Mucosa of stomach (tissue), 1 donor: ENCODE results near the gene LBP.
"Not testable (repeated sequence)": the region's sequence is repeated elsewhere in the genome, so short reads cannot be mapped to it uniquely, and the experiment has no call there.

Source experiments
- H3K27me3 ChIP-seq: one replicate; pipeline ENCODE4 v1.7.0; 2013; ENCODE audit warnings: mild to moderate bottlenecking, low read length; ENCODE audit not compliant: control insufficient read depth, insufficient read depth
- H3K36me3 ChIP-seq: one replicate; pipeline ENCODE4 v1.7.0; 2013; ENCODE audit warnings: low read length; ENCODE audit not compliant: control insufficient read depth, insufficient read depth
- H3K4me1 ChIP-seq: one replicate; pipeline ENCODE4 v1.7.0; 2013; ENCODE audit warnings: mild to moderate bottlenecking, low read length; ENCODE audit not compliant: control insufficient read depth, insufficient read depth
- H3K4me3 ChIP-seq: one replicate; pipeline ENCODE4 v1.7.0; 2013; ENCODE audit warnings: low read length
- H3K9ac ChIP-seq: one replicate; pipeline ENCODE4 v1.7.0; 2013; ENCODE audit warnings: mild to moderate bottlenecking, low read length, moderate library complexity
- H3K9me3 ChIP-seq: one replicate; pipeline ENCODE4 v1.7.0; 2013; ENCODE audit warnings: mild to moderate bottlenecking, low read length, moderate library complexity; ENCODE audit not compliant: control insufficient read depth
- donor health status: Pancreatic carcinoma.

Gene LBP

DNA sequence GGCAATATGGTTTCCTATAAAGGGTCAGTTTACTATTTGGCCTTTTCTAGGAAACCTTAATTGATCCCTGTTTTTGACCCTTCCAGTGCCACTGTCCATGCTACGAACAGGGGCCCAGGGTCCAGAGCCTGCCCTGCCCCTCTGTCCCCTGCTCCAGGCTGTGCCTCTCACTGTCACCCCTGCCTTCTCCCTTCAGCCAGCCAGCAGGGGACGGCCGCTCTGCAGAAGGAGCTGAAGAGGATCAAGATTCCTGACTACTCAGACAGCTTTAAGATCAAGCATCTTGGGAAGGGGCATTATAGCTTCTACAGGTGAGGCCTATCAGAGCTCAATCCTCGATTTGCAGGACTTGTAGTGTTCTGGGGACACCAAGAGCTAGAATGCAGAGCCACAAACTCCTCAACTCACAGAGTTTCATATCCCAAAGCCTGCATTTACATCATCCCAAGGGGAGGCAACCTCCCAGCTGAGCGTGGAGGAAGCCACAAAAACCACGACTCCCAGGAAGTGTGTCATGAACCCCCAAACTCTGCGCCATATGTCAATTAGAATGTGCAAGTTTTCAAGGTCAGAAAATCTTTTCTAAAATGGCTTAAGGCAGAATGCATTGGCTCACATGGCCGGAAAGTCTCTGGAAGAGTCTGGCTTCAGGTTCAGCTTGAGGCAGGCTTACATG is 38.8 kb upstream of the LBP start:
- Histone ChIP-seq H3K9me3 (no peaks in the 10 kb centered on the region), H3K4me1 (no peaks in the 10 kb centered on the region), H3K9ac (no peak overlapping the region), H3K27me3 (peaks cover 7% of the 10 kb centered on the region), H3K36me3 (no peaks in the 10 kb centered on the region), H3K4me3 (no peak overlapping the region)

DNA sequence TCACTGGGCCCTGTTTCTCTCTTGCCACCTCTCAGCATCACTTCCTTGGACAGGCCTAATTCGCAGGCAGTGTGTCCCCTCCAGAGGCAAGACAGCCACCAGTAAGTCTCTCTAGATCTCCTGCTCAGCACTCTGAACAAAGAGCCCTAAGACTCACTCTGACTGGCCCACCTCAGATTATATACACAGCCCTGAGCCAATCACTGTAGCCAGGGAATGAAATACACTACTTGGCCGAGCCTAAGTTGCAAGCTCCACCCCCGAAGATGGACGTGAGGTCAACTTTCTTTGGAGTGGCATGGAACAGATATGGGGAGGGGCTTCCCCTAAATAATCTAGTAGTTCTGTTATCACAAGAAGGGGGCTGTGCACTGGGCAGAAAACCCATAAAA is 38.2 kb upstream of the LBP start:
- no peak overlapping the region for H3K4me3 ChIP-seq
- no peak overlapping the region for H3K9ac ChIP-seq
- no peaks in the 10 kb centered on the region for H3K9me3 ChIP-seq
- no peaks in the 10 kb centered on the region for H3K36me3 ChIP-seq
- no peaks in the 10 kb centered on the region for H3K4me1 ChIP-seq
- peaks cover 7% of the 10 kb centered on the region for H3K27me3 ChIP-seq

DNA sequence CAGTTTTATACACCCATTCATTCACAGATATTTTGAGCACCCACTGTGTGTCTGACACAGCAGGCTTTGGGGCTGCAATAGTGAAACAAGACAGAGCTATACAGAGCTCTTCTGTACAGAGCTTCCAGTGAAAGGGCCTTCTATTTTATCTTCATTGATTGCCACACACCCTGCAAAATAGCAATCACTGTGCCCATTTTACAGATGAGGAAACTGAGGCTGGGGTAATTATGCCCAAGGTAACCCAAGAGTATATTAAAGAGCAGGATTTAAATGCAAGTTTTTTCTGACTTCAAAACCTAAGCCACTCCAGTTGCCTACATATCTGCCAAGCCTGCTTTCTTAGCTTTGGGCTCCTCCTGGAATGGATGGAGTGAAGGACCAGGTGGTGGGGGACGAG is 37.8 kb upstream of the LBP start:
- no peaks in the 10 kb centered on the region for H3K36me3 ChIP-seq
- H3K4me3 ChIP-seq: no peak overlapping the region
- peaks cover 7% of the 10 kb centered on the region for H3K27me3 ChIP-seq
- H3K9me3 ChIP-seq: no peaks in the 10 kb centered on the region
- H3K9ac ChIP-seq: no peak overlapping the region
- H3K4me1 ChIP-seq: no peaks in the 10 kb centered on the region

DNA sequence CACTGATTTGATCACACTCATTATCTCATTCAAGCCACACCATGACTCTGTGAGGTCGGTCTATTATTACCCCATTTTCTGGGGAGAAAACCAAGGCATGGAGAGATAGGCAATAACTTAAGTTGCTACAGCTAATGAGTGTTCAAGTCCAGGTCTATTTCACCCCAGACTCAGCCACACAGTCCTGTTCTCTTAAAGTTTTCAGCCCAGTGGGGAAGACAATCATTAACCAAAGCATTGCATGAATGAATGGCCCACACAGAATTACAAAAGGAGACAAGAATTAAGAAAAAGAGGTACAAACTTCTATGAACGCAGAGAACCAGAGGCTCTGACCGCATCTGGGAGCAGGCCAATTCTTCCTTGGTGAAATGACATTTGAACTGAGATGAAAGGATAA is 35.2 kb upstream of the LBP start:
- H3K4me3 ChIP-seq: no peak overlapping the region
- H3K36me3 ChIP-seq: no peaks in the 10 kb centered on the region
- H3K27me3 ChIP-seq: peaks cover 7% of the 10 kb centered on the region
- H3K9me3 ChIP-seq: no peaks in the 10 kb centered on the region
- H3K9ac ChIP-seq: no peak overlapping the region
- no peaks in the 10 kb centered on the region for H3K4me1 ChIP-seq

DNA sequence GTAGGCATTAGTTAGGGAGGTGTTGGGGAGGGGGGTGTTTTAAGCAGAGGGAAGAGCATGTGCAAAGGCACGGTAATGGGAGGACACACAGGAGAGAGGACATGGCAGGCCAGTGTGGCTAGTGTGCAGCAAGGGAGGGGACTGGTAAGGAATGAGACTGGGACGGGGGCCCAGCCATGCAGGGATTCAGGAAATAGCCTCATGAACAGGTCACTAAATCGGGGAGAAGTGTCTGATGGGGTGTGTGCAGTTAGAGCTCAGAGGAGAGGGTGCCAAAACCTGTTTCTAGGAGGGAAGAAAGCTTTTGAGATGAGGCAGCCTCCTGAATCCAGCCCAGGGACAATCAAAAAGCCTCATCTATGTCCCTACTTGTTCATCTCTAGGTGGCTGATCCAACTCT is 34.8 kb upstream of the LBP start:
- H3K9ac ChIP-seq: no peak overlapping the region
- H3K4me3 ChIP-seq: no peak overlapping the region
- no peaks in the 10 kb centered on the region for H3K36me3 ChIP-seq
- H3K4me1 ChIP-seq: no peaks in the 10 kb centered on the region
- peaks cover 7% of the 10 kb centered on the region for H3K27me3 ChIP-seq
- H3K9me3 ChIP-seq: no peaks in the 10 kb centered on the region

DNA sequence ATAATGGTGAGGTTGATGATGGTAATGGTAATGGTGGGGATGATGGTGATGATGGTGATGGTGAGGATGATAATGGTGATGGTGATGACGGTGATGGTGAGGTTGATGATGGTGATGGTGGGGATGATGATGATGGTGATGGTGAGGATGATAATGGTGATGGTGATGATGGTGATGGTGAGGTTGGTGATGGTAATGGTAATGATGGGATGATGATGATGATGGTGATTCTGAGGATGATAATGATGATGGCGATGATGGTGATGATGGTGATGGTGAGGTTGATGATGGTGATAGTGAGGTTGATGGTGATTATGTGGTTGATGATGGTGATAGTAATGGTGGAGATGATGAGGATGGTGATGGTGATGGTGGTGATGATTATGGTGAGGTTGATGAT is 32.6 kb upstream of the LBP start:
- Histone ChIP-seq H3K9me3 (no peaks in the 10 kb centered on the region), H3K4me1 (no peaks in the 10 kb centered on the region), H3K27me3 (peaks cover 2% of the 10 kb centered on the region), H3K4me3 (no peak overlapping the region), H3K9ac (no peak overlapping the region), H3K36me3 (no peaks in the 10 kb centered on the region)

DNA sequence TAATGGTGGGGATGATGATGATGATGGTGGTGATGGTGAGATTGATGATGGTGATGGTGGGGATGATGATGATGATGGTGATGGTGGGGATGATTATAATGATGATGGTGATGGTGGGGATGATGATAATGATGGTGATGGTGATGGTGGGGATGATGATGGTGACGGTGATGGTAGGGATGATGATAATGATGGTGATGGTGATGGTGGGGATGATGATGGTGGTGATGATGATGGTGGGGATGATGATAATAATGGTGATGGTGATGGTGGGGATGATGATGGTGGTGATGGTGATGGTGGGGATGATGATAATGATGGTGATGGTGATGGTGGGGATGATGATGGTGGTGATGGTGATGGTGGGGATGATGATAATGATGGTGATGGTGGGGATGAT is 31.9 kb upstream of the LBP start:
- H3K36me3 ChIP-seq, H3K4me1 ChIP-seq, H3K27me3 ChIP-seq, H3K9ac ChIP-seq, H3K9me3 ChIP-seq, H3K4me3 ChIP-seq: not testable (repeated sequence)

DNA sequence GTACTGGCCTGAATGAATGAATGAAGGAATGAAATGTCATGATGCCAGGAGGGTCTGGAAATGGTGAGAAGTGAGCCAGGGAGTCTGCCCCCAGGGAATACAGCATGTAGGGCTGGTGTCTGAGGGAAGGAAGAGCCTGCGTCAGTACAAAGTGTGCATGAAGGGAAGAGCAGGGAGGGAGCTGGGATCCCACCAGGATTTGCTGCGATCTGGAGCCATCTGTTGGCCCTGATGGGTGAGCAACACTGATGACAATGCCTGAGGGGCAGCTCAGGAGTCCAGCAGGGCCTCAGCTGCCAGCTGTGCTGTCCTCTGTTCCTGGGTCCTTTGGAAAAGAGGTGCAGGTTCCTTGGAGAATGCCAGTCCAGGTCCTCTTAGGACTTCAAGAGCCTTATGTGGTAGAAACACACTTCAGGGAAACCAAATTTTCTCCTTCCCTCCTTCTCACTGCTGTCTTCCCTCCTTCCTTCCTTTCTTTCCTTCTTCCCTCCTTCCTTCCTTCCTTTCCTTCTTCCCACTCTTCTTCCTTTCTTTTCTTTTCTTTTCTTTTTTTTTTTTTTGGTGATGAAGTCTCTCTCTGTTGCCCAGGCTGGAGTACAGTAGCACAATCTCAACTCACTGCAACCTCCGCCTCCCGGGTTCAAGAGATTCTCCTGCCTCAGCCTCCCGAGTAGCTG is 30.9 kb upstream of the LBP start:
- Histone ChIP-seq H3K9ac (no peak overlapping the region), H3K9me3 (no peaks in the 10 kb centered on the region), H3K4me1 (no peaks in the 10 kb centered on the region), H3K27me3 (peaks cover 5% of the 10 kb centered on the region), H3K36me3 (no peaks in the 10 kb centered on the region), H3K4me3 (no peak overlapping the region)

DNA sequence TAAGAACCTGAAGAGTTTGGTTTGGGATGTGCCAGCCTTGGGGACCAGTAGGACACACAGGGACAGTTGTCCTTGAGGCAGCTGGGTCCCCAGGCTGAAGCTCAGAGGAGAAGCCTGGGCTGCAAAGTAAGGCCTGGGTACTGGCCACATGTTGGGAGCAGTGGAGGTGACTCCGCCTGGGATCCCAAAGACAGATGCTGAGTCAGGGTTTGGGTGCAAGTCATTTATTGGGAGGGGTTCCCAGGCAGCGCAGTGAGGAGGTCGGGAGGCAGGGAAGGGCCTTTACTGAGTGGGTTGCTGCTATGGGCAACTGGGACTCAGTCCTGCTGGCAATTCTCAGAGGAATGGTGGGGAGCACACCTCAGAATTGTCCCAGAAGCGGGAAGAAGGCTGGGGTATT is 29.9 kb upstream of the LBP start:
- H3K4me3 ChIP-seq: no peak overlapping the region
- no peaks in the 10 kb centered on the region for H3K36me3 ChIP-seq
- H3K4me1 ChIP-seq: no peaks in the 10 kb centered on the region
- H3K9me3 ChIP-seq: no peaks in the 10 kb centered on the region
- H3K27me3 ChIP-seq: peaks cover 5% of the 10 kb centered on the region
- H3K9ac ChIP-seq: no peak overlapping the region

DNA sequence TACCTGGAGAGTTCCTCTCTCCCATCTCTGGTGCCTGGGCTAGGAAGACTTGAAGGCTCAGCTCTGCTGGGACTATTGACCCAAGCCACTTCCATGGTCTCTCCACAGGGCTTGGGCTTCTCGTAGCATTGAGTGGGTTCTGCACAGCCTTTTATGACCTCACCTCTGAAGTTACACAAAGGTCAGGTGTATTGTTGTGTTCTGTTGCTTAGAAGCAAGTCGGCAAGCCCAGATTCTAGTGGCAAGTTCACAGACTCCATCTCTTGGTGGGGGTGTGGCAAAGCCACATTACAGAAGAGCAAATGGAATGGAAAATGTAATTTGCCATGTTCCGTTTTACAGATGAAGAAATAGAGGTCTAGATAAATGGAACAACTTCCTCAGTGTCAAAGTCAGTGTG is 28.9 kb upstream of the LBP start:
- H3K4me3 ChIP-seq: no peak overlapping the region
- no peaks in the 10 kb centered on the region for H3K9me3 ChIP-seq
- H3K27me3 ChIP-seq: peaks cover 5% of the 10 kb centered on the region
- no peaks in the 10 kb centered on the region for H3K36me3 ChIP-seq
- no peak overlapping the region for H3K9ac ChIP-seq
- no peaks in the 10 kb centered on the region for H3K4me1 ChIP-seq

DNA sequence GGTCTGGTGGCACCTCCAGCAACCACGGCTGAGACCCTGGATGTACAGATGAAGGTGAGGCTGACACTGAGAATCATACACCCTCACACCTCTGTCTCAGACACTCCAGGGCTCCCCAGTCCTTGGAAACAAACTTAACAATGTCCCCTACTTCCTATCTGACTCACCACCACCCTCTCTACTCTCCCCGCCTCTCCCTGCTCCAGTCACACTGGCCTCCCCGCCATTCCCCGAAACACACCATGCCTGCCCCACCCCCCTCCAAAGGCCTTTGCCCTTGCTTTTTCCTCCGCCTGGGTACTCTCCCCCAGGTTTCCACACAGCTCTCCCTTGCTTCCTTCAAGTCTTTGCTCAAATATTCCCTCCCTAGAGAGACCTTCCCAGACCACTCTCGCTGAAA is 26.1 kb upstream of the LBP start:
- Histone ChIP-seq H3K4me1 (no peaks in the 10 kb centered on the region), H3K27me3 (peaks cover 11% of the 10 kb centered on the region), H3K36me3 (no peaks in the 10 kb centered on the region), H3K9ac (no peak overlapping the region), H3K9me3 (no peaks in the 10 kb centered on the region), H3K4me3 (no peak overlapping the region)

DNA sequence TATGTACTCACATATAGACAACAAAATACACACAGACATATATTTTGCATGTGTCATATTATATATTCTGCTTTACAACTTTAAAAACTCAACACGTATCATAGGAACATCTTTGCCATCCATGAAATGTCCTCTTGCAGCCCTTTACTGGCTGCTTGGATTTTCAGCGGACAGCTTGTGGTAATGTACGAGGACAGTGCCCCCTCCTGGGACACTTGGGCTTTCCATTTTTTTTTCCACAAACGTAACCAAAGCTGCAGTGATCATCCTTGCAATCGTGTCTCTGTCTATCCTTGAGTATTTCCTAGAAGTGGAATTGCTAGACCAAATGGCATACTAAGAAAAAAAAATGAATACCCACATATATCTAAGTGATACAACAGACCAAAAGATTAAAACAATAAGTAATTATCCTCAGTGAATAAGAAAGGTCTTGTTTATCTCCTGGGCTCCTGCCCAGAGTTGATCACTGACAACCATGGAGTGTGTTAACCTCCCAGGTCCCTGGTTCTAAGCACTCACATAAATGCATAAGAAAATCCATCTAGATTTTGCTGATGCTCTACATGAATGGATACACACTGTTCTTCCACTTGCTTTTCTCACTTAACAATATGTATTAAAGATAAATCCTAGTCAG is 24.2 kb upstream of the LBP start:
- H3K9ac ChIP-seq: no peak overlapping the region
- H3K4me1 ChIP-seq: no peaks in the 10 kb centered on the region
- H3K27me3 ChIP-seq: peaks cover 11% of the 10 kb centered on the region
- H3K4me3 ChIP-seq: no peak overlapping the region
- no peaks in the 10 kb centered on the region for H3K9me3 ChIP-seq
- no peaks in the 10 kb centered on the region for H3K36me3 ChIP-seq
